Fibroblast of the aortic adventitia (primary cell): ENCODE measurements around the gene NRGN. TPM values are rescaled to one million over a fixed set of nuclear protein-coding genes. Genes with fewer than 3 reads are reported as not detected.

Experiments
- DNase-seq: peaks from one replicate; pipeline ENCODE4 v3.0.0-alpha.2; 2010; ENCODE audit warnings: low read depth
- H3K4me3 ChIP-seq: 2 replicates; pipeline ENCODE4 v1.5.1; 2011; ENCODE audit warnings: low read depth, mild to moderate bottlenecking, control low read depth, low read length, moderate library complexity
- CTCF ChIP-seq: IDR thresholded peaks from 2 replicates; pipeline ENCODE4 v1.5.1; 2011; ENCODE audit warnings: mild to moderate bottlenecking, low read length, control low read depth, inconsistent platforms; ENCODE audit not compliant: insufficient read depth
- total RNA-seq: library from RNA; depleted of rRNA; stranded (reverse); fragments of >200 nt; gene quantifications from 2 replicates; pipeline ENCODE4 v1.2.3, GENCODE V29; 2012; ENCODE audit warnings: low replicate concordance

Gene NRGN
- total RNA-seq, 1 donor = 0.27 TPM

DNA sequence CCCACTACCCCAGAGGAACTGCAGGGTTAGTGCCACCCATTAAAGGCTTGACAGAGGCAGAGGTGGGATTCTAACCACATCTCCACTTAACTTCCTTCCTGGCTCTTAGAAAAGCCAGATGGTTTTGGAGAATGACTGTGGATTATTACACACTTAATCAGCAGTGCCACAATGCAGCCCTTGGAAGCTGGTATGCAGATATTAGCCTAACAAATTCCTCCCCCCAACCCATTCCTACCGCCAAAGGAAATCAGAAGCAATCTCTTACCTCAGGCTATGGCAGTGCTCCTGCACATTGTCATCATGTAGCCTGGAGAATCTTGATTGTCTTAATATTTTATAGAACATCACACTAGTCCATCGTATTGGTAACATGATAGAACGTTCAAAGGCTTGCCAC lies 23.2 kb upstream of the NRGN start:
- TF ChIP-seq CTCF = no peak
- peak; percentile 43 for DNase-seq
- H3K4me3 ChIP-seq = no peak overlapping the region

DNA sequence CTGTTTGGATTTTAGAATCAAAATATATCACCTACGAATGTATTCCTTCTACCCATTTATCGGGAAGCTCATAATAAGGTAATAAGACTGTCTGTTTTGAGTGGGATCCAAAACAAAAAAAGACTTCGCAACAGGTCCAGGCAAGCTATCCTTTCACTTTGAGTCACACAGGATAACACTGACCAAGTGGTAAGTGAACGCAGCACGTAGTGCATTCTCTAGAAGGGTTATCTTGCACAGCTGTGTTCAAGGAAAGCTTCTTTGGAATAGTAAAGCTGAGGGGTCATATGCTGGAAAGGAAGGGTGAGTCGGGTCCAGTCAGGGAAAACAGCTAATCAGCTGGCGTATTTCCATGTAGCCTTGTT lies 22.3 kb upstream of the NRGN start:
- DNase-seq = peak; percentile 45

GRCh38 chr11:124717786-124718651 lies 21.7 kb upstream of the NRGN start:
- peak; percentile 41 for DNase-seq
- H3K4me3 ChIP-seq = peak overlapping the region; percentile 54
- no peak for TF ChIP-seq CTCF

More for the DNA sequence above, 22.3 kb upstream of the NRGN start:
- H3K4me3 ChIP-seq = peak overlapping the region; percentile 54
- TF ChIP-seq CTCF = no peak

DNA sequence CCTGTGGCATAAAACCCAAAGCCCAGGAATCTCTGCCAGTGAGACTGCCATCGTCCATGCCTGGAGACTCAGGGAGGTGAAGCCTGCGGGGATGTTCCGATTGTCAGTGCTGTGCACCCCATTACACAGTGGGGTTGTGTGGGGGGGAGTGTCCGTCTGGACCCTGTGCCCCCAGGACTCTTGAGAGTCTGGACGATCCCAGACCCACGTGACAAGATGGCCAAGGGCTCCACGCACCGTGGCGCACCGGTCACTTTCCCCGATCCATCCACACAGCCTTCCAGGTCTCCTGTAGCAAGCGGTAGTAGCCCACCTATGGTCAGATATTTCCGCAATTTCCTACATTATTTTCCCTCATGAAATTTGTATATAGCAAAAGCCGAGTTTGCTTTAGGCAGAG lies 20.9 kb upstream of the NRGN start:
- no peak for TF ChIP-seq CTCF
- H3K4me3 ChIP-seq = no peak overlapping the region
- no peak for DNase-seq

DNA sequence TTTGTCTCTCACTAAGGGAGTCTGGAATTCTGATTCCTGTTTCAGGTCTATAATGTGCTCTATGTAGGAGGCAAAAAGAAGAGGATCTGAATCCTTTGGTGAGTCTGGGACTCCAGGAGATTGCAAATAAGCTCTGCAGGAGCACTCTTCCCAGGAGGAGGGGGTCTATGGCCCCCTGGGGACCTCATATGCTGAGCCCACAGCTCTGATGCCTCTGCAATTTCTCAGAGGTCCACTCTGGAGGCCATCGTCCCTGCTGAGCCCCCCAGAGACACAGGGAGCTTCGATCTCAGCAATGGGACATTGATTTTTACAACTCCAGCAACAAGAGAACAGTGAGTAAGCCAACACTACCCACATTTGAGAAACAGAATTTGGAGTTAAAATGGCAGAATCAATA lies 20.2 kb upstream of the NRGN start:
- H3K4me3 ChIP-seq = no peak overlapping the region
- no peak for DNase-seq
- TF ChIP-seq CTCF = no peak

DNA sequence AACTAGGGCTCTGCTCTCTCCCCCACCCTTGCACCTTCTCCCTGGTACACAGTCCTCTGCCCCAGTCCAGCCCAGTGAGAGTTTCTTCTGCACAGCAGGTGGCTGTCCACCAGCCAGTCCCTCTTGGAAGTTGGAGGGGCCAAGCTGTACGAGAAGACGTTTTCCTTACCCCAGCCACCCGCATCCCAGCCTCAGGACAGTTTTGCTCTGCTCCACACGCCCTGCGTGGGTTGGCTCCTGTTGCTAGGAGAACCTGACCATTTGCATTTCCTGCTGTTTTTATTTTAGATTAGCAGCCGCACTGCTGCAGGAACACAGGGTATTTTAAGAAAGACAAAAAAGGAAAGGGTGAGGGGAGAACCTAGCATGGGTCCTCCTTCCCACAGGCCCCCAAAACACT lies 17.6 kb upstream of the NRGN start:
- DNase-seq = no peak
- H3K4me3 ChIP-seq = no peak overlapping the region
- no peak for TF ChIP-seq CTCF
